ENCODE results near the gene MYL10.

Gene MYL10

GRCh38 chr7:101629171-101629570 lies at the start of gene MYL10:
Gene MYL10 (minus strand): TSS chr7:101629296. CDS start chr7:101629118, 178 bp downstream.
- no peak for DNase-seq

- DNase-seq: no peak
Observed at GRCh38 chr7:101678658-101679057, 49.6 kb upstream of the MYL10 start.

- DNase-seq: no peak
Observed at GRCh38 chr7:101677797-101678479, 48.8 kb upstream of the MYL10 start.

GRCh38 chr7:101677391-101677790 lies 48.3 kb upstream of the MYL10 start:
- DNase-seq: no peak

GRCh38 chr7:101676956-101677355 lies 47.9 kb upstream of the MYL10 start:
- no peak for DNase-seq

- DNase-seq: no peak
Observed at GRCh38 chr7:101676062-101676598, 47.0 kb upstream of the MYL10 start.

GRCh38 chr7:101674439-101674838 lies 45.3 kb upstream of the MYL10 start:
- no peak for DNase-seq

- no peak for DNase-seq
Observed at GRCh38 chr7:101673951-101674350, 44.9 kb upstream of the MYL10 start.

GRCh38 chr7:101673315-101673714 lies 44.2 kb upstream of the MYL10 start:
- no peak for DNase-seq

- DNase-seq: no peak
Observed at GRCh38 chr7:101671371-101672356, 42.6 kb upstream of the MYL10 start.

- no peak for DNase-seq
Observed at GRCh38 chr7:101669307-101669706, 40.2 kb upstream of the MYL10 start.

GRCh38 chr7:101668726-101669125 lies 39.6 kb upstream of the MYL10 start:
- DNase-seq: no peak

GRCh38 chr7:101667920-101668319 lies 38.8 kb upstream of the MYL10 start:
- no peak for DNase-seq

- no peak for DNase-seq
Observed at GRCh38 chr7:101667399-101667798, 38.3 kb upstream of the MYL10 start.

GRCh38 chr7:101666741-101667140 lies 37.6 kb upstream of the MYL10 start:
- no peak for DNase-seq

GRCh38 chr7:101666293-101666692 lies 37.2 kb upstream of the MYL10 start:
- no peak for DNase-seq

GRCh38 chr7:101664893-101665471 lies 35.9 kb upstream of the MYL10 start:
- no peak for DNase-seq

GRCh38 chr7:101664436-101664835 lies 35.3 kb upstream of the MYL10 start:
- no peak for DNase-seq

- DNase-seq: no peak
Observed at GRCh38 chr7:101663747-101664146, 34.7 kb upstream of the MYL10 start.

- no peak for DNase-seq
Observed at GRCh38 chr7:101662447-101662998, 33.4 kb upstream of the MYL10 start.

GRCh38 chr7:101659706-101660105 lies 30.6 kb upstream of the MYL10 start:
- no peak for DNase-seq

GRCh38 chr7:101657171-101657570 lies 28.1 kb upstream of the MYL10 start:
- DNase-seq: no peak

- DNase-seq: no peak
Observed at GRCh38 chr7:101651112-101651511, 22.0 kb upstream of the MYL10 start.
